Prostate gland (tissue), 2 donors: ENCODE results near the gene BIRC3.

ENCODE experiments used
- POLR2A ChIP-seq: fragments of 450-650 bp; IDR thresholded peaks from one replicate; pipeline ENCODE4 v1.6.1; 2016; ENCODE audit warnings: antibody characterized with exemption, mild to moderate bottlenecking
- POLR2AphosphoS5 ChIP-seq: sonication (generic); formaldehyde crosslinking; IDR thresholded peaks from one replicate; pipeline ENCODE4 v1.6.1; 2017; ENCODE audit warnings: antibody characterized with exemption
- TF ChIP-seq, protein P1 (sequence below), 4 experiments: fragments of 200-600 bp in 2 of 4; fragments of 450-650 bp in 2 of 4; sonication (generic) in 2 of 4; IDR thresholded peaks; 1 replicate in 3 of 4; 2 replicates in 1 of 4; pipeline ENCODE4 v1.5.1; 2016 to 2019; ENCODE audit warnings: antibody characterized with exemption in 4 of 4, mild to moderate bottlenecking in 2 of 4, moderate library complexity in 2 of 4

DNA sequence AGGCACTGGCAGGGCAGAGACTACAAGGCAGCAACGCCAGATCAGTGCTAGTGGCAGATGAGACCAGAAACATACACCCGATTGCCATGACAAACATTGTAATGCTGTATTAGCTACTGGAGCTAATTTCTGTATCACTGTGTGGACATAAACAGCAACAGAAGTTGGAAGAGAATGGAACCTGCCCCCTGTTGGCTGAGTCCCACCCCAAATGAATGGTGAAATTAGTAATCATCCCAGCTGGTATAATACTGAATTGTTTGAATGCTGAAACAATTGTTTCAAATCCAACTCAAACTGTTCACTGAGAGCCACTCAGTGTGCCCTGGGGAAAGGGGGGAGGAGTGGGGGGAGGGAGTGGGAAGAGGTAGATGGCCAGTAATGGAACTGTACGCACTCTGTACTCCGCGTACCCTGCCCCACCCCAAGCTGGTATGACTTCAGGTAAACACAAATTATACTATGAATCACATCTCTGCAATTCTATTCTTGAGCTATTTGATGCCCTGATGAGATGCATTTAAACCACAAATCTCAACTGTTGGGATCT, 11.2 kb upstream of the BIRC3 start:
- TF ChIP-seq, protein P1, sequence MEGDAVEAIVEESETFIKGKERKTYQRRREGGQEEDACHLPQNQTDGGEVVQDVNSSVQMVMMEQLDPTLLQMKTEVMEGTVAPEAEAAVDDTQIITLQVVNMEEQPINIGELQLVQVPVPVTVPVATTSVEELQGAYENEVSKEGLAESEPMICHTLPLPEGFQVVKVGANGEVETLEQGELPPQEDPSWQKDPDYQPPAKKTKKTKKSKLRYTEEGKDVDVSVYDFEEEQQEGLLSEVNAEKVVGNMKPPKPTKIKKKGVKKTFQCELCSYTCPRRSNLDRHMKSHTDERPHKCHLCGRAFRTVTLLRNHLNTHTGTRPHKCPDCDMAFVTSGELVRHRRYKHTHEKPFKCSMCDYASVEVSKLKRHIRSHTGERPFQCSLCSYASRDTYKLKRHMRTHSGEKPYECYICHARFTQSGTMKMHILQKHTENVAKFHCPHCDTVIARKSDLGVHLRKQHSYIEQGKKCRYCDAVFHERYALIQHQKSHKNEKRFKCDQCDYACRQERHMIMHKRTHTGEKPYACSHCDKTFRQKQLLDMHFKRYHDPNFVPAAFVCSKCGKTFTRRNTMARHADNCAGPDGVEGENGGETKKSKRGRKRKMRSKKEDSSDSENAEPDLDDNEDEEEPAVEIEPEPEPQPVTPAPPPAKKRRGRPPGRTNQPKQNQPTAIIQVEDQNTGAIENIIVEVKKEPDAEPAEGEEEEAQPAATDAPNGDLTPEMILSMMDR (IDR thresholded peaks at IDR 0.05): no peak
- TF ChIP-seq POLR2A (no peak), POLR2AphosphoS5 (peak; percentile 77)
